Mucosa of rectum (tissue), 2 donors: ENCODE measurements around the gene CLDN19.

Experiments
- H3K27ac ChIP-seq, 2 donors: one replicate each; pipeline ENCODE4 v1.7.0; 2013; ENCODE audit warnings: inconsistent platforms in 2 of 2, low read depth in 2 of 2, low read length in 2 of 2
- H3K27me3 ChIP-seq, 2 donors: one replicate each; pipeline ENCODE4 v1.7.0; 2013; ENCODE audit warnings: low read length in 2 of 2; ENCODE audit not compliant: control insufficient read depth in 2 of 2, insufficient read depth in 2 of 2
- H3K36me3 ChIP-seq, 2 donors: one replicate each; pipeline ENCODE4 v1.7.0; 2013; ENCODE audit warnings: low read length in 2 of 2; ENCODE audit not compliant: control insufficient read depth in 2 of 2, insufficient read depth in 2 of 2
- H3K4me1 ChIP-seq, 2 donors: one replicate each; pipeline ENCODE4 v1.7.0; 2013; ENCODE audit warnings: low read length in 2 of 2, mild to moderate bottlenecking in 1 of 2; ENCODE audit not compliant: control insufficient read depth in 2 of 2, insufficient read depth in 2 of 2
- H3K4me3 ChIP-seq, 2 donors: one replicate each; pipeline ENCODE4 v1.7.0; 2013; ENCODE audit warnings: low read length in 2 of 2
- H3K9ac ChIP-seq, 2 donors: one replicate each; pipeline ENCODE4 v1.7.0; 2013; ENCODE audit warnings: low read length in 2 of 2, low read depth in 1 of 2, mild to moderate bottlenecking in 1 of 2
- H3K9me3 ChIP-seq, 2 donors: one replicate each; pipeline ENCODE4 v1.7.0; 2013; ENCODE audit warnings: low read length in 2 of 2; ENCODE audit not compliant: control insufficient read depth in 2 of 2
- donor health status: healthy.
- donor health status: Normal muscosa, but diverticular disease.

CLDN19 gene

GRCh38 chr1:42739753-42740700 is at the start of gene CLDN19:
TSS of gene CLDN19 (minus strand) at chr1:42740236. CDS start at chr1:42740063, 173 bp downstream.
- Histone ChIP-seq H3K4me1 (peaks cover 18 to 19% of the 10 kb centered on the region in 2 donors), H3K36me3 (no peaks in the 10 kb centered on the region), H3K27me3 (no peaks in the 10 kb centered on the region), H3K9ac (no peak within 1 kb of the TSS), H3K27ac (no peak within 1 kb of the TSS), H3K4me3 (no peak within 1 kb of the TSS), H3K9me3 (no peaks in the 10 kb centered on the region)

- Histone ChIP-seq H3K4me1 (peaks cover 0 to 6% of the 10 kb centered on the region in 2 donors), H3K9me3 (no peaks in the 10 kb centered on the region), H3K27ac (no peak overlapping the region), H3K4me3 (no peak overlapping the region), H3K27me3 (no peaks in the 10 kb centered on the region), H3K9ac (no peak overlapping the region), H3K36me3 (no peaks in the 10 kb centered on the region)
Observed at GRCh38 chr1:42788021-42788420, 48.0 kb upstream of the CLDN19 start.

- Histone ChIP-seq H3K36me3 (no peaks in the 10 kb centered on the region), H3K9ac (no peak overlapping the region), H3K27me3 (no peaks in the 10 kb centered on the region), H3K9me3 (no peaks in the 10 kb centered on the region), H3K4me3 (no peak overlapping the region), H3K27ac (no peak overlapping the region), H3K4me1 (peaks cover 0 to 6% of the 10 kb centered on the region in 2 donors)
Observed at GRCh38 chr1:42786097-42786496, 46.1 kb upstream of the CLDN19 start.

- peak within 1 kb of the TSS in 1 of 2 donors; percentile 29 for H3K9ac ChIP-seq
- H3K27ac ChIP-seq: no peak within 1 kb of the TSS
- H3K4me3 ChIP-seq: peak within 1 kb of the TSS; percentile 52 to 56
- peaks cover 0 to 8% of the 10 kb centered on the region in 2 donors for H3K36me3 ChIP-seq
- no peaks in the 10 kb centered on the region for H3K27me3 ChIP-seq
- H3K9me3 ChIP-seq: no peaks in the 10 kb centered on the region
- peaks cover 0 to 6% of the 10 kb centered on the region in 2 donors for H3K4me1 ChIP-seq
Observed at GRCh38 chr1:42784946-42785693, 45.1 kb upstream of the CLDN19 start, which contains the start of gene TMEM269. TSS of gene TMEM269 (plus strand) at chr1:42784991. CDS start at chr1:42789894, 4,903 bp downstream.

- Histone ChIP-seq H3K9me3 (no peaks in the 10 kb centered on the region), H3K27ac (no peak overlapping the region), H3K36me3 (peaks cover 0 to 8% of the 10 kb centered on the region in 2 donors), H3K9ac (no peak overlapping the region), H3K27me3 (no peaks in the 10 kb centered on the region), H3K4me3 (no peak overlapping the region), H3K4me1 (peaks cover 0 to 6% of the 10 kb centered on the region in 2 donors)
Observed at GRCh38 chr1:42784547-42784945, 44.5 kb upstream of the CLDN19 start.

GRCh38 chr1:42783092-42783491 is 43.1 kb upstream of the CLDN19 start:
- H3K4me3 ChIP-seq: no peak overlapping the region
- H3K4me1 ChIP-seq: peaks cover 0 to 6% of the 10 kb centered on the region in 2 donors
- no peaks in the 10 kb centered on the region for H3K9me3 ChIP-seq
- H3K27me3 ChIP-seq: no peaks in the 10 kb centered on the region
- H3K36me3 ChIP-seq: peaks cover 0 to 8% of the 10 kb centered on the region in 2 donors
- H3K9ac ChIP-seq: no peak overlapping the region
- H3K27ac ChIP-seq: no peak overlapping the region

GRCh38 chr1:42780176-42780575 is 40.1 kb upstream of the CLDN19 start:
- no peak overlapping the region for H3K9ac ChIP-seq
- H3K27ac ChIP-seq: no peak overlapping the region
- no peaks in the 10 kb centered on the region for H3K27me3 ChIP-seq
- H3K4me3 ChIP-seq: no peak overlapping the region
- H3K36me3 ChIP-seq: peaks cover 15 to 27% of the 10 kb centered on the region in 2 donors
- peaks cover 0 to 2% of the 10 kb centered on the region in 2 donors for H3K4me1 ChIP-seq
- no peaks in the 10 kb centered on the region for H3K9me3 ChIP-seq

GRCh38 chr1:42779725-42780124 is 39.7 kb upstream of the CLDN19 start:
- Histone ChIP-seq H3K36me3 (peaks cover 19 to 32% of the 10 kb centered on the region in 2 donors), H3K9ac (no peak overlapping the region), H3K27me3 (no peaks in the 10 kb centered on the region), H3K4me1 (no peaks in the 10 kb centered on the region), H3K27ac (no peak overlapping the region), H3K4me3 (no peak overlapping the region), H3K9me3 (no peaks in the 10 kb centered on the region)

GRCh38 chr1:42777852-42778251 is 37.8 kb upstream of the CLDN19 start:
- H3K27me3 ChIP-seq: no peaks in the 10 kb centered on the region
- H3K27ac ChIP-seq: no peak overlapping the region
- peaks cover 29 to 40% of the 10 kb centered on the region in 2 donors for H3K36me3 ChIP-seq
- no peaks in the 10 kb centered on the region for H3K9me3 ChIP-seq
- H3K9ac ChIP-seq: no peak overlapping the region
- H3K4me1 ChIP-seq: no peaks in the 10 kb centered on the region
- H3K4me3 ChIP-seq: no peak overlapping the region

GRCh38 chr1:42776502-42776901 is 36.5 kb upstream of the CLDN19 start:
- peaks cover 29 to 40% of the 10 kb centered on the region in 2 donors for H3K36me3 ChIP-seq

More at GRCh38 chr1:42776502-42776901, 36.5 kb upstream of the CLDN19 start:
- no peaks in the 10 kb centered on the region for H3K4me1 ChIP-seq
- H3K9ac ChIP-seq: no peak overlapping the region
- no peak overlapping the region for H3K4me3 ChIP-seq
- H3K9me3 ChIP-seq: no peaks in the 10 kb centered on the region
- no peak overlapping the region for H3K27ac ChIP-seq
- H3K27me3 ChIP-seq: no peaks in the 10 kb centered on the region
